Sigmoid colon (tissue), 4 donors: ENCODE results near the gene FSTL4.

Source experiments
- CTCF ChIP-seq, 4 experiments: fragments of 450-650 bp in 3 of 4; fragments of 200-600 bp in 1 of 4; IDR thresholded peaks; one replicate each; pipeline ENCODE4 v1.5.1; 2016 to 2019; ENCODE audit warnings: antibody characterized with exemption in 4 of 4, mild to moderate bottlenecking in 3 of 4, moderate library complexity in 2 of 4
- EP300 ChIP-seq, 4 donors: sonication (generic); formaldehyde crosslinking; IDR thresholded peaks; one replicate each; pipeline ENCODE4 v1.6.1; 2017; ENCODE audit warnings: antibody characterized with exemption in 4 of 4
- POLR2A ChIP-seq, 2 donors: fragments of 450-650 bp; IDR thresholded peaks; one replicate each; pipeline ENCODE4 v1.6.1; 2016; ENCODE audit warnings: antibody characterized with exemption in 2 of 2, mild to moderate bottlenecking in 2 of 2, moderate library complexity in 2 of 2

GRCh38 chr5:133328800-133329199 lies 283.5 kb downstream of the FSTL4 start:
- no peak for TF ChIP-seq CTCF (IDR thresholded peaks at IDR 0.05)
- TF ChIP-seq POLR2A (IDR thresholded peaks at IDR 0.05) = no peak
- no peak for TF ChIP-seq EP300 (IDR thresholded peaks at IDR 0.05)
